ENCODE measurements around the gene CCDC112.

- TF ChIP-seq CTCF (IDR thresholded peaks at IDR 0.05 in 8 of 11, conservative IDR thresholded peaks at IDR 0.05 in 3 of 11) (no peak), POLR2A (IDR thresholded peaks at IDR 0.05) (no peak), POLR2AphosphoS5 (IDR thresholded peaks at IDR 0.05) (no peak)
Measured at GRCh38 chr5:115333164-115333563, 36.7 kb upstream of the CCDC112 start.
